Hematopoietic multipotent progenitor cell treated with erythropoietin and hydrocortisone succinate and interleukin-3 and kit ligand, for 6 days (in vitro differentiated cells): ENCODE measurements around the gene RAC3.

Experiments
- DNase-seq: peaks from one replicate; pipeline ENCODE4 v3.0.0-alpha.2; 2015

Gene RAC3

GRCh38 chr17:82058855-82059249, 27.4 kb downstream of the RAC3 start:
- DNase-seq: no peak

DNA sequence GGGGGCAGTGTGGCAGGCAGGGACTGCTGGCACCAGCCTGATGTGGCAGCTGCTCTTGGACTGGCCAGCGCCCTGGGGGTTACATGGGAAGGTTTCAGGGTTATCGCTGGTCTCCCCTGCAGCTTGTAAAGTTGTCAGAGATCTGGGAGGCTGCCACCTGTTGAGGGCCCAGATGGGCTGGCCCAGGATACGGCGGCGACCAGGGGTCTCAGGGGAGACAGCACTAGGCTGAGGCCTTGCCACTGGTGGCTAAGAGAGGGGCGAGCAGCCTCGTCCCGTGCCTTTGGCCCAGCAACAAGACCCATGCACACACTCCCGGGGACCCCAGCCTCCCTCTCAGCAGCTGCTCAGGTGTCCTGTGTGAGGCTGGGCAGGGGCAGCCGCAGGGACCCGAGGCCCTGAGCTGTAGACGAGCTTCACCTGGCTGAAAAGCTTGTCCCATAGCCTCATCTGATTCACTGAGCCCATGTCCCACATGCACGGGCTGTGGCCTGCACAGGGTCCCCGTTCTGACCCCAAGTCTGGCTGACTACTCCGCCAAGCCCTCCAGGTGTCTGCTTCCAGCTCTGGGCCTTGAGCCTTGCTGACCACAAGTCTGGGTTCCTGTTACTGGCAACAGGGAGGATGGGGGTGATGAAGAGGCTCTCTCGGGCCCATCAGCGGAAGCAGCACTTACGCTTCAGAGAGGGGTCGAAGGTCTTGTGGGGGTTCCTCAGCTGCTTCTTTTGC, 28.0 kb downstream of the RAC3 start:
- no peak for DNase-seq

- no peak for DNase-seq
Measured at GRCh38 chr17:82060001-82060380, 28.5 kb downstream of the RAC3 start.

GRCh38 chr17:82060614-82061013, 29.1 kb downstream of the RAC3 start:
- DNase-seq: no peak

DNA sequence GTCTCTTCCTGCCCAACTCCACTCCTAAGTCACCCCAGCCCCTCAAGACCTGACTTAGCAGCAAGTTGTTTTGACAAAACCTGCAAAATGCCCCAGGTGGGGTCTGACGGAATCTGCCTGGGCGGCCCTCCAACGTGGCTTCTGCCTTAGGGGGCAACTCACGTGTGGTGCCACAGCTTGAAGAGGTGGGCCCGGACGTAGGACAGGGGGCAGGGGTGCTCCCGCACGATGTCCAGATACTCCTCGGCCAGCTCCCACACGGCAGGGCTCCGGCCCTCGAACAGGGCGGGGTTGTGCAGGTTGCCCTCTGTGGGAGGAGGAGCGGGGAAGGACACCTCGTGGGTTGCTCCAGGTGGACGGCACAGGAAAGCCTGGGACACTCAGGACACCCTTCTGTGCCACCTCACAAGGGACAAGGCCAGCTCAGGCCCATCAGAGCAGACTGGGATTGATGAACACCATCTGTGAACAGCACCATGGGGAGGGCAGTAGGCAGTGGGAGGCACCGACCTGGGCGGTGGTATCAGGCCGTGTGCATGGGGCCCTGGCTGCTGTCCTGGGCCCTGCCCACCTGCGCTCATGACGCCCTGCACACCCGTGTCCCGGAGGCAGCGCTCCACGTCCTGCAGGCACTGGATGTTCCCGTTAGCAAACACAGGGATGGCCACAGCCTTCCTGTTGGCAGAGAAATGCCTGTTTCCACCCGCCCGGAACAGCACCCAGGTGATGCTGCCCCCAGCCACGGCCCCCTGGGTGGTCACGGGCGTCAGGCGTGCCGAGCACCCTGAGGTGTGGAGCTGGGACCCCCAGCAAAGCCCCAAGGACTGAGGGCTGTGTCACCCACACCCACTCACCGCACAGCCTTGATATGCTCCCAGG, 29.8 kb downstream of the RAC3 start:
- no peak for DNase-seq

- DNase-seq: no peak
Measured at GRCh38 chr17:82062076-82062983, 30.9 kb downstream of the RAC3 start.

- no peak for DNase-seq
Measured at GRCh38 chr17:82062984-82063368, 31.5 kb downstream of the RAC3 start.

- DNase-seq: no peak
Measured at GRCh38 chr17:82063424-82064415, 32.2 kb downstream of the RAC3 start.

GRCh38 chr17:82064433-82065192, 33.1 kb downstream of the RAC3 start:
- no peak for DNase-seq

- DNase-seq: no peak
Measured at GRCh38 chr17:82065193-82065637, 33.7 kb downstream of the RAC3 start.

GRCh38 chr17:82065638-82066303, 34.3 kb downstream of the RAC3 start, which contains the start of gene DUS1L:
DUS1L (minus strand) TSS chr17:82065804; CDS start chr17:82065059, 745 bp downstream.
- peak; percentile 76 for DNase-seq

DNA sequence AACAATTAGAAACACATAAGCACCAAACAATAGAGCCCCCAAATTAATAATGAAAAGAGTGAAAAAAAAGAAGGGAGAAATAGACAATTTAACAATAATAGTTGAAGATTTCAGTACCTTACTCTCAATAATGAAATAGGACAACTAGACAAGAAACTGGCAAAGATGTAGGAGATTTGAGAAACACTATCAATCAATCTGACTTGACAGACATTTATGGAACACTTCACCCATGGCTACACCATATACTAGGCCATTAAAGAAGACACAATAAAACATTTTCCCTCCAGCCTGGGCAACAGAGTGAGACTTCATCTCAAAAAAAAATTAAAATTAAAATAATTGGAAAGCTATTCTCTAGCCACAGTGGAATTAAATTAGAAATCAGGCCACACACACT, 39.1 kb downstream of the RAC3 start:
- no peak for DNase-seq

DNA sequence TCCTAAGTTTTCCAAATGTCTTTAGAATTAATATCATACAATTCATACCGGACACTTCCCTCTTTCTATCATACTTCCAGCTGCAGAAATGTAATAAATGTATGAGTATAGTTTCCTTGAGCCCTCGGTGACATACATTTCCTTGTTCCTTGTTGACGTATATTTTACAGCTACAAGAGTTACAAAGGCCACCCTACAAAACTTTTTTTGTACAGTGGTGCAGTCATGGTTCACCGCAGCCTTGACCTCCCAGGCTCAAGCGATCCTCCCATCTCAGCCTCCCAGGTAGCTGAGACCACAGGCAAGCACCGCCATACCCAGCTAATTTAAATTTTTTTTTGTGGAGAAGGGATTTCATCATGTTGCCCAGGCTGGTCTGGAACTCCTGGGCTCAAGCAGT, 41.3 kb downstream of the RAC3 start:
- DNase-seq: no peak

DNA sequence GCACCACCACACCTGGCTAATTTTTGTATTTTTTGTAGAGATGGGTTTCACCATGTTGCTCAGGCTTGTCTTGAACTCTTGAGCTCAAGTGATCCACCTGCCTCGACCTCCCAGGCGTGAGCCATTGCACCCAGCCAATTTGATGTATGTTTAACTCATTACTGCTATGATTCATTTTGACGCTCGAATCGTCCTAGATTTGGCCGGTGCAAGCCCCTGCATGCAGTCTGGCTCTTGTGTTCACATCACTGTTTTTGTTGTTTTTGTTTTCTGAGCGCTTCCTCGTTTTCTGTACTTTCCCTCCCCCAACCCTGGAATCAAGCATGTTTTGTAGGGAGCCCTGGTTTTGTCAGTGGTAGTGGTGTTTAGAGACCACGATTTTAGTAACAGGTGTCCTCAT, 42.0 kb downstream of the RAC3 start:
- no peak for DNase-seq

- DNase-seq: no peak
Measured at GRCh38 chr17:82076018-82076784, 44.7 kb downstream of the RAC3 start.

DNA sequence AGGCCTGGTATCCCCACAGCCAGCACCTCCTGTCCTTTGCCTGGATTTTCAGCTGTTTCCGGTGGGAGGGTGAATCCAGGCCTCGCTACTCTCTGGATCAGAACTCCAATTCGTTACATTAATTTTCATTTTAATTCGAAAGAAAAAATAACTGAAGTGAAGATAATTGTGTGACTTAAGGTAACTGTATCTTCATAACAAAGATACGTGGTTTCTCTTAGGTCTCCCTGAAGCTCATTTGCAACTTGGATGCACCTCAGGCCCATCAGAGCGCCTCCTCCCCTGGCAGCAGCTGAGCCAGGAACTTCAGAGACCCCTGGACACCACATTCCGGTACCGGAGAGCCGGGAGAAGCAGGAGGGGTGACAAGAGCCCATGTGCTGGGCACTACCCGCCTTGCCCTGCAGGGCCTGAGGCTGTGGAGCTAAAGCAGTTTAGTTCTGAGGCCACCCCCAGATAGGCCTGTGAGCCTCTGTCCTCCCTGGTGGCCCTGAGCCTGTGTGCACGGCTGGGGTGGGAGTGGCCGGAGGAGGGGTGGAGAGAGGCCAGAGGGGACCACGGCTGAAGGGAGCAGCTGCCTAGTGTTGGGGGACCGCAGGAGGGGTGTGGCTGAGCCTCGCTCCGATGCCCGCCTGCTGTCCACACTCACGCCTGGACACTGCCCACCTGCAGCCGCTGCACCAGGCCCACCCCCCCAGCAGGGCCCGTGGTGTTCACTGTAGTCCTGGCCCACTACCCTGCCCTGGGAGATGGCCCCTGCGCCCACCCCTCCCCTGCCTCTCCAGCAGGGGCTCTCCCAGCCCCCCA, 45.5 kb downstream of the RAC3 start:
- DNase-seq: no peak

GRCh38 chr17:82077617-82078358, 46.3 kb downstream of the RAC3 start:
- DNase-seq: no peak

GRCh38 chr17:82078433-82078832, 47.0 kb downstream of the RAC3 start:
- DNase-seq: no peak
